GM12892 (cell line): Measurements from ENCODE around the gene GPAT3.

Experiments
- DNase-seq: peaks from one replicate; pipeline ENCODE4 v3.0.0; 2011; ENCODE audit not compliant: insufficient read length
- FAIRE-seq: peaks from 2 replicates; lab custom pipeline; 2011; peaks lifted over from hg19 to GRCh38; lab: Jason Lieb, UNC
- POLR2A ChIP-seq: IDR thresholded peaks from 2 replicates; pipeline ENCODE4 v1.6.1; 2011; ENCODE audit warnings: low read depth, low read length, control low read depth
- POLR2AphosphoS5 ChIP-seq: IDR thresholded peaks from 2 replicates; pipeline ENCODE4 v1.6.1; 2011; ENCODE audit warnings: low read depth, low read length, control low read depth
- TAF1 ChIP-seq: IDR thresholded peaks from 2 replicates; pipeline ENCODE4 v1.6.1; 2011; ENCODE audit warnings: low read depth, mild to moderate bottlenecking, control low read depth, low read length, borderline replicate concordance

The GPAT3 gene

GRCh38 chr4:83510442-83510841 is 25.5 kb upstream of the GPAT3 start:
- no peak for TF ChIP-seq POLR2AphosphoS5
- TF ChIP-seq POLR2A = no peak
- no peak for TF ChIP-seq TAF1
- FAIRE-seq (no peak), DNase-seq (no peak)

- DNase-seq (no peak), FAIRE-seq (no peak)
- TF ChIP-seq TAF1 = no peak
- TF ChIP-seq POLR2A = no peak
- no peak for TF ChIP-seq POLR2AphosphoS5
Measured at GRCh38 chr4:83516042-83516772, 19.7 kb upstream of the GPAT3 start.

- no peak for TF ChIP-seq POLR2A
- no peak for TF ChIP-seq POLR2AphosphoS5
- TF ChIP-seq TAF1 = no peak
- DNase-seq (no peak), FAIRE-seq (no peak)
Measured at GRCh38 chr4:83522239-83522638, 13.7 kb upstream of the GPAT3 start.

- DNase-seq (no peak), FAIRE-seq (no peak)
- TF ChIP-seq POLR2A (no peak), POLR2AphosphoS5 (no peak), TAF1 (no peak)
Measured at GRCh38 chr4:83527671-83528070, 8.2 kb upstream of the GPAT3 start.

GRCh38 chr4:83536362-83537272 is 709 bp downstream of the GPAT3 start:
- DNase-seq (peak; percentile 20), FAIRE-seq (no peak)
- no peak for TF ChIP-seq TAF1
- TF ChIP-seq POLR2A = no peak
- TF ChIP-seq POLR2AphosphoS5 = no peak

- DNase-seq (no peak), FAIRE-seq (no peak)
Measured at GRCh38 chr4:83542225-83542624, 6.3 kb downstream of the GPAT3 start.

GRCh38 chr4:83546786-83547185 is 10.9 kb downstream of the GPAT3 start:
- no peak for FAIRE-seq
- TF ChIP-seq TAF1 = no peak
- TF ChIP-seq POLR2AphosphoS5 = no peak
- no peak for TF ChIP-seq POLR2A
- no peak for DNase-seq

More at GRCh38 chr4:83542225-83542624, 6.3 kb downstream of the GPAT3 start:
- TF ChIP-seq POLR2AphosphoS5 (no peak), POLR2A (no peak), TAF1 (no peak)

GRCh38 chr4:83548151-83548905 is 12.4 kb downstream of the GPAT3 start:
- TF ChIP-seq POLR2A (no peak), TAF1 (no peak), POLR2AphosphoS5 (no peak)
- FAIRE-seq = no peak
- peak; percentile 29 for DNase-seq

- FAIRE-seq (no peak), DNase-seq (no peak)
- TF ChIP-seq TAF1 (no peak), POLR2AphosphoS5 (no peak), POLR2A (no peak)
Measured at GRCh38 chr4:83552083-83552482, 16.2 kb downstream of the GPAT3 start.

- no peak for FAIRE-seq
- no peak for TF ChIP-seq POLR2AphosphoS5
- no peak for TF ChIP-seq TAF1
- TF ChIP-seq POLR2A = no peak
- no peak for DNase-seq
Measured at GRCh38 chr4:83552924-83553323, 17.0 kb downstream of the GPAT3 start.
